Measurements from ENCODE around the gene TMEM259.

Gene TMEM259

DNA sequence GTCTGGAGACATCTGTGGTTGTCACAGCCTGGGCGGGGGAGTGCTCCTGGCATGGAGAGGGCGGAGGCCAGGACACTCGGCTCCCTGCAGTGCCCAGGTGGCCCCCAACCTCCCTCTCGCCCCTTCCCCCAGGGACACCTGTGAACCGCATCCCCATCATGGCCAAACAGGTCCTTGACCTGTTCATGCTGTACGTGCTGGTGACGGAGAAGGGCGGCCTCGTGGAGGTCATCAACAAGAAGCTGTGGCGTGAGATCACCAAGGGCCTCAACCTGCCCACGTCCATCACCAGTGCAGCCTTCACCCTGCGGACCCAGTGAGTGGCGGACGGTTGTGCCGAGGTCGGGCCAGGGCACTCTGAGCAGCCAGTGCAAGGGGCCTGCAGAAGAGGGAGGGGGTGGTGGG, 56.8 kb downstream of the TMEM259 start:
- no peak for DNase-seq (ENCODE audit: low read depth in 1 of 2, low spot score in 1 of 2)

DNA sequence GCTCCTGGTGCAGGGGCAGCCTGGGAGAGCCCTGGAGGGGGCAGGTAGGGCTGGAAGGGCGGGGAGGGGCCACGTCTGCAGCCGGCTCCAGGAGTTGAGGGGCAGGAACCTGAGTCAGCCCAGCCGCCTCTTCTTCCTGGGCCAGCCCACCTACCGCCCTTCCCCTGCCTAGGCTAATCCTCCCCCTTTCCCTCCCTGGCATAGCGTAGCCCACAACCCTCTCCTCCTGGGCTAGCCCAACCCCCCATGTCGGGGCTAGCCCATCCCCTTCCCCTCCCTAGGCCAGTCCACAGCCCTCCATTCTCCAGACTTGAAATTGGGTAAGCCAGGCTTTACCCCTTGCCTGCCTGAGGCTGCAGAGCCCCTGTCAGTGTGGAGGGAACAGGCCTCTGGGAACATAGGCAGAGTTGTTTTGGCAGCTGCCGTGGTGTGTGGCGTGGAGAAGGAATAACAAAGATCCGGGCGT, 57.4 kb downstream of the TMEM259 start:
- no peak for DNase-seq (ENCODE audit: low read depth in 1 of 2, low spot score in 1 of 2)

DNA sequence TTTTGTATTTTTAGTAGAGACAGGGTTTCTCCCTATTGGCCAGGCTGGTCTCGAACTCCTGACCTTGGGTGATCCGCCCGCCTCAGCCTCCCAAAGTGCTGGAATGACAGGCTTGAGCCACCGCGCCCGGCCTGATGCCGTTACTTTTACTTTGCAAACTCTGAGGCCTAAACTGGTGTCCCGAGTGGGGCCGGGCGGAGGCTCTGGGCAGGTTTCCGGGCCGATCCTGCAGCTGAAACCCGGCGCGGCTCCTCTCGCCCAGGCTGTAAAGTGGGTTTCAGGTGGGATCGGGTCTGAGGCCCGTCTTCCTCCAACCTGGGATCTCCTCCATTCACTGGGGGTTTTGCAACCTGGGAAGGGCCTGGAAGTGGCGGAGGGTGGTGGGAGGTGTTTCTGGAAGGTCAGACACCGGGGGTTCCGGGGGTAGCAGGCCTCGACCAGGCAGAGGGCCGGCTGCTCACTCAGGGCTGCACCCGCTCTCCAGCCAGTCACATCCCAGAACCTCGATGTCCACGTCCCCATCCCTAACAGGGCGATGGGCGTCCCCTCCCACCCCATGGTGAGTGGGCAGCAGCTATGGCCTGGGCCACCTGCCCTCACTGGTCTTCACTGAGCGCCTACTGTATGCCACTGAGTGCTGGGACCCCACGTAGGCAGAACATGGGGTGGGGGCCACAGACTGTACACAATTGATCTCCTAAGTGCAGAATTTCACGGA, 58.1 kb downstream of the TMEM259 start:
- no peak for DNase-seq (ENCODE audit: low read depth in 1 of 2, low spot score in 1 of 2)

DNA sequence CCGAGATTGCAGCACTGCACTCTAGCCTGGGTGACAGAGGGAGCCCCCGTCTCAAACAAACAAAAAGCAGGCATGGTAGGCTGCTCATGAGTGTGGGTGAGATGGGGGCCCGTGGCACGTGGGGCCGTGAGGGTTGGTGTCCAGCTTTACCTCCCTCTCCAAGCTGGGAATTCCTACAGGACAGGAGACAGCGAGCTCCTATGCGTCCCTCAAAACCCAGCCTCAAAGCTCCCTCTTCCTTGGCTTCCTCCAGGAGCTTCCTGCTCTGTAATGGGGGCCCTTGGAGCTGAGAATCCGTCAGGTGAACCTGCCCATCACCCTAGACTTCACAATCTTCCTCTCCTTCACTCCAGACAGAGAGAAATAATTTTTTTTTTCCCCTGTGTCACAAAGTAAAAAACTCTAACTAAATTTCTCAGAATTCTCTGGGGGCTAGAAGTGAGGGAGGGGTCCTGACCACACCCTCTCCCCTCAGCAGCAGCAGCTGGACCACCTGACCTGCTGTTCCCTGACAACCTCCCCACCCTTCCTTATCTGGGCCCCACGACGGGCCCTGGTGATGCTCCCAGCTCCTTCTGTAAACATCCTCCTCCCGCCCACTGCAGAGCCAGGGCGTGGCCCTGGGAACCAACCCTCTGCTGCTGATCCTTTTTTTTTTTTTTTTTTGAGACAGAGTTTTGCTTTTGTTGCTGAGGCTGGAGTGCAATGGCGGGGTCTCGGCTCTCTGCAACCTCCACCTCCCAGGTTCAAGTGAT, 58.9 kb downstream of the TMEM259 start:
- no peak for DNase-seq (ENCODE audit: low read depth in 1 of 2, low spot score in 1 of 2)

DNA sequence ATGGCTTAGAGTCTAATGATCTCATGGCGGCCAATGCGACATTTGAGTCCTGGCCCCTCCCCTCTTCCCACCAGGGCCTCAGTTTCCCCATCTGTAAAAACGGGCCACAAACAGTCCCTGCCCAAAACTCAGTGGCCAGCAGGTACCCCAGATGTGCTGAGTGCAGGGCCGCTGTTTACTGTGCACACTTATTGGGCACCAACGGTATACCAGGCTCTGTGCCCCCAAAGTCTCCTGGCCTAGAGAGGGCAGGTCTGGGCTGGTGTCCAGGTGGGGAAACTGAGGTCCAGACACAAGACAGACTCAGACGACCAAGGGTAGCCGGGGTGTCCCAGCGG, 60.4 kb downstream of the TMEM259 start:
- DNase-seq (ENCODE audit: low read depth in 1 of 2, low spot score in 1 of 2): no peak

DNA sequence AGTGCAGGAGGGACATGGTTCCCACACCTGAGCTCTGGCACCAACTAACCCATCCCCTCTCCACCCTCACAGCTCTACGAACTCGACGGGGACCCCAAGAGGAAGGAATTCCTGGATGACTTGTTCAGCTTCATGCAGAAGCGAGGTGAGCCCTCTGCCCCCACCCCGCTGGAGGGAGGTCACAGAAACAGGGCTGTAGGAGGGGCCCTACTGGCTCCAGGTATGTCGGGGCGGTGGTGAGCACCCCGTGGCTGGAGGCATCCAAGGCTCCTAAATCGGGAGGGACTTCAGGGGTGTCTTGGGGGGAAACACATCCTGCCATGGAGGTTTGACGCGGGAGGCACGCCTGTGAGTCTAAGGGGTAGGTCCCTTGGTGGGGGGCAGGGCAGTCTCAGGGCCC, 60.9 kb downstream of the TMEM259 start:
- no peak for DNase-seq (ENCODE audit: low read depth in 1 of 2, low spot score in 1 of 2)

Measured in stimulated activated CD4-positive, alpha-beta T cell treated with anti-CD3 and anti-CD28 coated beads, Interleukin-15, amount 100 ng/mL, for 1 hour (primary cell).